ENCODE data around the gene NDUFS8.
A peak's percentile ranks its signal among the peaks of the same experiment; 100 is the strongest.

NDUFS8 gene

DNA sequence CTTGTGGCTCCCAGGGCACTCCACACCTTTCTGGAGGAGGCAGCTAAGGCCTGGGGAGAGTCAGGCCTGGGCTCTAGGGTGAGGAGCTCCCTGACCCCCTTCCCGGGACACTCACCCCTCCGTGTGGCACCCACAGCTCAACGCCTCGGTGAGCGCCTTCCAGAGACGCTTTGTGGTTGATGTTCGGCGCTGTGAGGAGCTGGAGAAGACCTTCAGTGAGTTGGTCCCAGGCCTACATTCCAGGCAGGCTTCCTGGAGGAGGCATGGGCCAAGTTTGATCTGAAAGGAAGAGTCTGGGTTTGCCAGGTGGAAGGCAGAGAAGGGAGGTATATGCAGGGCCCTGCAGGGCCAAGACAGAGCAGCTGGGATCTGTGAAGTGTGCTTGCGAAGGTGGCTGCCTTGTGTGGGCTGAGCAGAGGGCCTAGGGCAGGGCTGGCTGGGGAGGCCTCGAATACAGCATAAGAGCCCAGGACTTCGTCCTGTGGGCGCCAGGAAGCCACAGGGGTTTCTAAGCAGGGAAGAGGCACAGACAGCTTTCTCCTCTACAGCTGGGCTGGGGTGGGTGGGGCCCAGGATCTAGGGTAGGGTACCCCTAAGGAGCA lies 11.2 kb downstream of the NDUFS8 start:
- no peaks in the 10 kb centered on the region for H3K9me3 ChIP-seq
- H3K4me3 ChIP-seq (ENCODE audit: low read depth in 1 of 2, low read length in 1 of 2), result peak overlapping the region; percentile 87 to 100
- peaks cover 41 to 43% of the 10 kb centered on the region in 2 experiments for H3K4me1 ChIP-seq (ENCODE audit: control insufficient read depth in 1 of 2, insufficient read depth in 1 of 2, low read depth in 1 of 2, low read length in 1 of 2)
- H3K36me3 ChIP-seq, result peaks cover 63% of the 10 kb centered on the region
- no peaks in the 10 kb centered on the region for H3K27me3 ChIP-seq
- TF ChIP-seq, protein P1, sequence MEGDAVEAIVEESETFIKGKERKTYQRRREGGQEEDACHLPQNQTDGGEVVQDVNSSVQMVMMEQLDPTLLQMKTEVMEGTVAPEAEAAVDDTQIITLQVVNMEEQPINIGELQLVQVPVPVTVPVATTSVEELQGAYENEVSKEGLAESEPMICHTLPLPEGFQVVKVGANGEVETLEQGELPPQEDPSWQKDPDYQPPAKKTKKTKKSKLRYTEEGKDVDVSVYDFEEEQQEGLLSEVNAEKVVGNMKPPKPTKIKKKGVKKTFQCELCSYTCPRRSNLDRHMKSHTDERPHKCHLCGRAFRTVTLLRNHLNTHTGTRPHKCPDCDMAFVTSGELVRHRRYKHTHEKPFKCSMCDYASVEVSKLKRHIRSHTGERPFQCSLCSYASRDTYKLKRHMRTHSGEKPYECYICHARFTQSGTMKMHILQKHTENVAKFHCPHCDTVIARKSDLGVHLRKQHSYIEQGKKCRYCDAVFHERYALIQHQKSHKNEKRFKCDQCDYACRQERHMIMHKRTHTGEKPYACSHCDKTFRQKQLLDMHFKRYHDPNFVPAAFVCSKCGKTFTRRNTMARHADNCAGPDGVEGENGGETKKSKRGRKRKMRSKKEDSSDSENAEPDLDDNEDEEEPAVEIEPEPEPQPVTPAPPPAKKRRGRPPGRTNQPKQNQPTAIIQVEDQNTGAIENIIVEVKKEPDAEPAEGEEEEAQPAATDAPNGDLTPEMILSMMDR (IDR thresholded peaks at IDR 0.05), result no peak
- H3K27ac ChIP-seq, result peak overlapping the region; percentile 99

DNA sequence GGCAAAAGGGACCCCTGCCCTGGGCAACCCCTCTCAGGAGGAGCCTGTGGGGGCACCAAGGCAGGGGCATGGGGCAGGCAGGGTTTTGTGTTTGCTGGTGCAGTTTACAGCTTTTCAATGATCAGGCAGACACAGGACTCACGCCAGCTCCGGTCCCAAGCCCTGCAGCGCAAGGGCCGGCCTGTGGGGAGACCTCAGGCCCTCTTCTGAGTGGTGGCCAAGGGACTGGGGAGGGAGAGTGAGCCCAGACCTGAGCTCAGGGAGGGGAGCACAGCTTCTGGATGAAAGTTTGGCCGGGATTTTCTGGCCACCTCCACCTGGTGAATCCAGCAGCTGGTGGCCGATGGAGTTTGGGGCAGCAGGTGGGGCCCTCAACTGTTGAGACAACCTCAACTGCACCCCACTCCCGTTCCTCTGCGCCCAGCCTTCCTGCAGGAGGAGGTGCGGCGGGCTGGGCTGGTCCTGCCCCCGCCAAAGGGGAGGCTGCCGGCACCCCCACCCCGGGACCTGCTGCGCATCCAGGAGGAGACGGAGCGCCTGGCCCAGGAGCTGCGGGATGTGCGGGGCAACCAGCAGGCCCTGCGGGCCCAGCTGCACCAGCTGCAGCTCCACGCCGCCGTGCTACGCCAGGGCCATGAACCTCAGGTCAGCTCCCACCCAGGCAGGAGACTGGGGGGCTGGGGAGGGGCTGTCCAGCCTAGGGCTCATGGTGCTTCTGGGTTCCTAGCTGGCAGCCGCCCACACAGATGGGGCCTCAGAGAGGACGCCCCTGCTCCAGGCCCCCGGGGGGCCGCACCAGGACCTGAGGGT lies 11.9 kb downstream of the NDUFS8 start:
- H3K4me3 ChIP-seq (ENCODE audit: low read depth in 1 of 2, low read length in 1 of 2), result no peak overlapping the region
- H3K9me3 ChIP-seq, result no peaks in the 10 kb centered on the region
- no peaks in the 10 kb centered on the region for H3K27me3 ChIP-seq
- peak overlapping the region; percentile 99 for H3K27ac ChIP-seq
- TF ChIP-seq, protein P1 (IDR thresholded peaks at IDR 0.05), result no peak
- H3K4me1 ChIP-seq (ENCODE audit: control insufficient read depth in 1 of 2, insufficient read depth in 1 of 2, low read depth in 1 of 2, low read length in 1 of 2), result peaks cover 34 to 36% of the 10 kb centered on the region in 2 experiments
- peaks cover 70% of the 10 kb centered on the region for H3K36me3 ChIP-seq

DNA sequence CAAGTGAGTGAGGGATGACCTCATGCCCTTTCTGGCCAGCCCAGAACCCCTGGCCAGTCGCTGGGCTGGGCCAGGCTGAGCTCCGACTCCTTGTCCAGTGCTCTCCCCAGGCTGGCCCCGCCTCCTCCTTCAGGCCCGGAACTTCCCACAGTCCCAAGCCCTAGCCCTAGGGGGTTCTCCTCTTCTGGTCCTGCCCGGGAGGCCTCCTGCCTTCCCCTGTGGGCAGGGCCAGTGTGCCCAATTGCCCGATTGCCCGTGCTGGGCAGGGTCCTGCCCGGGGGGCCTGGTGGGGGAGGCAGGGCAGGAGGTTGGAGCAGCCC lies 12.5 kb downstream of the NDUFS8 start:
- Histone ChIP-seq H3K27ac (peak overlapping the region; percentile 25), H3K4me3 (ENCODE audit: low read depth in 1 of 2, low read length in 1 of 2) (no peak overlapping the region), H3K9me3 (no peaks in the 10 kb centered on the region), H3K4me1 (ENCODE audit: control insufficient read depth in 1 of 2, insufficient read depth in 1 of 2, low read depth in 1 of 2, low read length in 1 of 2) (peaks cover 29 to 31% of the 10 kb centered on the region in 2 experiments), H3K27me3 (no peaks in the 10 kb centered on the region), H3K36me3 (peaks cover 75% of the 10 kb centered on the region)
- TF ChIP-seq, protein P1 (IDR thresholded peaks at IDR 0.05), result no peak

- Histone ChIP-seq H3K9me3 (no peaks in the 10 kb centered on the region), H3K36me3 (peaks cover 81% of the 10 kb centered on the region), H3K4me3 (ENCODE audit: low read depth in 1 of 2, low read length in 1 of 2) (no peak overlapping the region), H3K4me1 (ENCODE audit: control insufficient read depth in 1 of 2, insufficient read depth in 1 of 2, low read depth in 1 of 2, low read length in 1 of 2) (peaks cover 23 to 25% of the 10 kb centered on the region in 2 experiments), H3K27me3 (no peaks in the 10 kb centered on the region), H3K27ac (no peak overlapping the region)
- TF ChIP-seq, protein P1 (IDR thresholded peaks at IDR 0.05), result no peak
Observed at GRCh38 chr11:68043349-68044144, 13.1 kb downstream of the NDUFS8 start.

- Histone ChIP-seq H3K27ac (no peak overlapping the region), H3K9me3 (no peaks in the 10 kb centered on the region), H3K4me1 (ENCODE audit: control insufficient read depth in 1 of 2, insufficient read depth in 1 of 2, low read depth in 1 of 2, low read length in 1 of 2) (peaks cover 17 to 20% of the 10 kb centered on the region in 2 experiments), H3K4me3 (ENCODE audit: low read depth in 1 of 2, low read length in 1 of 2) (no peak overlapping the region), H3K27me3 (no peaks in the 10 kb centered on the region), H3K36me3 (peaks cover 88% of the 10 kb centered on the region)
- TF ChIP-seq, protein P1 (IDR thresholded peaks at IDR 0.05), result no peak
Observed at GRCh38 chr11:68044145-68044813, 13.8 kb downstream of the NDUFS8 start.
